Upper lobe of right lung (tissue), 1 donor: Measurements from ENCODE around the gene SEPTIN8. TPM values are rescaled to one million over a fixed set of nuclear protein-coding genes. Genes with fewer than 3 reads are reported as not detected.
A peak's percentile ranks its signal among the peaks of the same experiment; 100 is the strongest.

Experiments used
- ATAC-seq: fragments of 200-7000 bp; cut with Tn5 transposase; one replicate; pipeline ENCODE4 v1.9.1; 2020; ENCODE audit warnings: mild to moderate bottlenecking, moderate library complexity
- DNase-seq: peaks from one replicate; pipeline ENCODE4 v3.0.0-alpha.2; 2020
- H3K27ac ChIP-seq: fragments of 200-600 bp; one replicate; pipeline ENCODE4 v1.8.0; 2022
- H3K27me3 ChIP-seq: fragments of 200-600 bp; one replicate; pipeline ENCODE4 v1.8.0; 2022; ENCODE audit warnings: mild to moderate bottlenecking
- H3K36me3 ChIP-seq: fragments of 200-600 bp; one replicate; pipeline ENCODE4 v1.8.0; 2022
- H3K4me1 ChIP-seq: fragments of 200-600 bp; one replicate; pipeline ENCODE4 v1.8.0; 2022
- H3K4me3 ChIP-seq: fragments of 200-600 bp; one replicate; pipeline ENCODE4 v1.8.0; 2022; ENCODE audit warnings: mild to moderate bottlenecking
- H3K9me3 ChIP-seq: fragments of 200-600 bp; one replicate; pipeline ENCODE4 v1.8.0; 2022
- CTCF ChIP-seq: fragments of 200-600 bp; IDR thresholded peaks from one replicate; pipeline ENCODE4 v1.8.0; 2022; ENCODE audit warnings: antibody characterized with exemption
- intact Hi-C: fragments of 100-400 bp; cut with DNase I; formaldehyde crosslinking; loops from one replicate; pipeline ENCODE4 v1.11.0; 2022
- total RNA-seq: library from RNA; stranded (reverse); fragmentation: NEBNext Ultra II Directional; extraction: Animal tissue kit (Norgen Biotek cat#: 25700); gene quantifications from one replicate; pipeline ENCODE4 v1.2.1, GENCODE V29; 2021
- donor health status: DM: no; HTN: yes; CAD: no; lungs with severe emphysema.

The SEPTIN8 gene
- total RNA-seq, 1 donor from 2014 or later, result 42.6 TPM

- H3K27ac ChIP-seq, result no peak overlapping the region
- H3K27me3 ChIP-seq, result no peaks in the 10 kb centered on the region
- DNase-seq (no peak), ATAC-seq (peak; percentile 10)
- no peaks in the 10 kb centered on the region for H3K4me1 ChIP-seq
- no peak overlapping the region for H3K4me3 ChIP-seq
- H3K9me3 ChIP-seq, result no peaks in the 10 kb centered on the region
- H3K36me3 ChIP-seq, result no peaks in the 10 kb centered on the region
- intact Hi-C loops, result no loop called here
- no peak for TF ChIP-seq CTCF
Observed at GRCh38 chr5:132790201-132790865, 13.3 kb upstream of the SEPTIN8 start.

- H3K4me1 ChIP-seq, result no peaks in the 10 kb centered on the region
- no peaks in the 10 kb centered on the region for H3K36me3 ChIP-seq
- no peaks in the 10 kb centered on the region for H3K27me3 ChIP-seq
- H3K9me3 ChIP-seq, result no peaks in the 10 kb centered on the region
- H3K4me3 ChIP-seq, result no peak overlapping the region
- TF ChIP-seq CTCF, result no peak
- DNase-seq (no peak), ATAC-seq (no peak)
- intact Hi-C loops, result no loop called here
- no peak overlapping the region for H3K27ac ChIP-seq
Observed at GRCh38 chr5:132788990-132789886, 12.2 kb upstream of the SEPTIN8 start.

GRCh38 chr5:132788508-132788907 is 11.5 kb upstream of the SEPTIN8 start:
- H3K4me1 ChIP-seq, result no peaks in the 10 kb centered on the region
- no peak overlapping the region for H3K4me3 ChIP-seq
- DNase-seq, result no peak
- no peaks in the 10 kb centered on the region for H3K36me3 ChIP-seq
- intact Hi-C loops, result no loop called here
- no peaks in the 10 kb centered on the region for H3K9me3 ChIP-seq
- H3K27me3 ChIP-seq, result no peaks in the 10 kb centered on the region
- no peak for ATAC-seq
- TF ChIP-seq CTCF, result no peak
- H3K27ac ChIP-seq, result no peak overlapping the region

- Histone ChIP-seq H3K9me3 (no peaks in the 10 kb centered on the region), H3K27ac (no peak overlapping the region), H3K4me1 (no peaks in the 10 kb centered on the region), H3K36me3 (no peaks in the 10 kb centered on the region), H3K27me3 (no peaks in the 10 kb centered on the region), H3K4me3 (no peak overlapping the region)
- no peak for TF ChIP-seq CTCF
- no peak for ATAC-seq
- intact Hi-C loops, result no loop called here
- no peak for DNase-seq
Observed at GRCh38 chr5:132787076-132787475, 10.0 kb upstream of the SEPTIN8 start.

- DNase-seq, result no peak
- no peaks in the 10 kb centered on the region for H3K9me3 ChIP-seq
- H3K36me3 ChIP-seq, result no peaks in the 10 kb centered on the region
- intact Hi-C loops, result no loop called here
- H3K27ac ChIP-seq, result no peak overlapping the region
- no peak for ATAC-seq
- H3K4me1 ChIP-seq, result no peaks in the 10 kb centered on the region
- TF ChIP-seq CTCF, result no peak
- H3K4me3 ChIP-seq, result no peak overlapping the region
- no peaks in the 10 kb centered on the region for H3K27me3 ChIP-seq
Observed at GRCh38 chr5:132785864-132786263, 8.8 kb upstream of the SEPTIN8 start.
